GM12878 (cell line): ENCODE data around the gene CYTH3. TPM values are rescaled to one million over a fixed set of nuclear protein-coding genes. Genes with fewer than 3 reads are reported as not detected.

ENCODE experiments used
- ATAC-seq: fragments of 200-7000 bp; cut with Tn5 transposase; 3 replicates; pipeline ENCODE4 v1.9.1; 2020; ENCODE audit warnings: mild to moderate bottlenecking, moderate library complexity
- BruUV-seq: library from RNA; stranded (reverse); fragments of 400-500 nt; replicated peaks from 2 replicates; lab custom pipeline; 2021; lab: Mats Ljungman, UMichigan
- CTCF ChIA-PET: fragments of 300-600 bp; sonication (Branson Sonifier 250); formaldehyde crosslinking; extraction: SDS; loops from one replicate; lab custom pipeline; 2021; ENCODE audit warnings: inconsistent platforms; lab: Yijun Ruan, JAX
- POLR2A ChIA-PET: fragments of 350-600 bp; formaldehyde crosslinking; extraction: SDS; loops from one replicate; lab custom pipeline; 2021; ENCODE audit warnings: inconsistent platforms; lab: Charles Lee
- RAD21 ChIA-PET: fragments of 300-600 bp; sonication (Branson Sonifier 250); formaldehyde crosslinking; loops from one replicate; lab custom pipeline; 2023; ENCODE audit warnings: antibody characterized with exemption; ENCODE audit not compliant: unreplicated experiment; lab: Charles Lee
- SMC1A ChIA-PET: fragments of 300-600 bp; sonication (Branson Sonifier 250); formaldehyde crosslinking; loops from one replicate; lab custom pipeline; 2023; ENCODE audit not compliant: unreplicated experiment, uncharacterized antibody; lab: Charles Lee
- DNase-seq: peaks from one replicate; pipeline ENCODE4 v3.0.0-alpha.2; 2011; ENCODE audit warnings: low read depth, low spot score
- FAIRE-seq: peaks from 3 replicates; lab custom pipeline; 2011; peaks lifted over from hg19 to GRCh38; lab: Jason Lieb, UNC
- H2AFZ ChIP-seq: 2 replicates; pipeline ENCODE4 v1.6.0; 2011; ENCODE audit warnings: low read depth, low read length, control low read depth; ENCODE audit not compliant: control insufficient read depth
- H3K27ac ChIP-seq: 2 replicates; pipeline ENCODE4 v1.5.1; 2011; ENCODE audit warnings: control low read depth; ENCODE audit not compliant: control insufficient read depth, insufficient read depth
- H3K27me3 ChIP-seq, 2 experiments: replicated peaks in 1 of 2; 2 replicates each; pipeline versions ENCODE4 v1.6.0 to v1.6.1; 2011; ENCODE audit warnings: low read length in 1 of 2; ENCODE audit not compliant: control insufficient read depth in 2 of 2, insufficient read depth in 2 of 2
- H3K36me3 ChIP-seq, 2 experiments: 2 replicates each; pipeline ENCODE4 v1.5.1; 2011; ENCODE audit warnings: low read length in 1 of 2; ENCODE audit not compliant: control insufficient read depth in 2 of 2, insufficient read depth in 2 of 2
- H3K4me1 ChIP-seq: 2 replicates; pipeline ENCODE4 v1.6.1; 2011; ENCODE audit warnings: mild to moderate bottlenecking, low read length, moderate library complexity, mixed read lengths; ENCODE audit not compliant: control insufficient read depth, insufficient read depth
- H3K4me2 ChIP-seq: 2 replicates; pipeline ENCODE4 v1.6.0; 2011; ENCODE audit warnings: control low read depth; ENCODE audit not compliant: control insufficient read depth, insufficient read depth
- H3K4me3 ChIP-seq: fragments of 200-600 bp; sonication (generic); 2 replicates; pipeline ENCODE4 v1.5.1; 2016
- H3K79me2 ChIP-seq: 2 replicates; pipeline ENCODE4 v1.6.0; 2011; ENCODE audit warnings: low read length; ENCODE audit not compliant: control insufficient read depth, insufficient read depth
- H3K9ac ChIP-seq: 2 replicates; pipeline ENCODE4 v1.8.0; 2011; ENCODE audit warnings: low read length, control low read depth, mixed read lengths; ENCODE audit not compliant: control insufficient read depth, insufficient read depth
- H3K9me3 ChIP-seq: replicated peaks from 3 replicates; pipeline ENCODE4 v1.5.1; 2011; ENCODE audit warnings: mild to moderate bottlenecking, low read length; ENCODE audit not compliant: control insufficient read depth, insufficient read depth
- H4K20me1 ChIP-seq: 2 replicates; pipeline ENCODE4 v1.6.0; 2011; ENCODE audit not compliant: control insufficient read depth, insufficient read depth
- EGR1 ChIP-seq, 2 experiments: IDR thresholded peaks; 1 replicate in 1 of 2; 2 replicates in 1 of 2; pipeline ENCODE4 v1.6.1; 2011 to 2012; ENCODE audit warnings: low read depth in 2 of 2, low read length in 2 of 2, borderline replicate concordance in 1 of 2, mild to moderate bottlenecking in 1 of 2, moderate library complexity in 1 of 2
- HDGF ChIP-seq: fragments of 450-650 bp; IDR thresholded peaks from 2 replicates; pipeline ENCODE4 v1.6.1; 2016; ENCODE audit warnings: antibody characterized with exemption
- MTA3 ChIP-seq: IDR thresholded peaks from 2 replicates; pipeline ENCODE4 v1.6.1; 2012; ENCODE audit warnings: low read length, inconsistent platforms, borderline replicate concordance
- SIX5 ChIP-seq: IDR thresholded peaks from 2 replicates; pipeline ENCODE4 v1.6.1; 2011; ENCODE audit warnings: mild to moderate bottlenecking, low read depth, low read length, moderate library complexity; ENCODE audit not compliant: severe bottlenecking
- TAF1 ChIP-seq: IDR thresholded peaks from 2 replicates; pipeline ENCODE4 v1.6.1; 2011; ENCODE audit warnings: mild to moderate bottlenecking, low read depth, low read length, borderline replicate concordance
- ZZZ3 ChIP-seq: IDR thresholded peaks from 2 replicates; pipeline ENCODE4 v1.6.1; 2011; ENCODE audit warnings: low read depth; ENCODE audit not compliant: control insufficient read depth, insufficient read length
- WGBS: methylation state at CpG from one replicate; pipeline ENCODE4 v1.1.6; 2016; ENCODE audit warnings: low lambda C conversion rate; ENCODE audit not compliant: insufficient replicate concordance, insufficient coverage; ENCODE audit errors: missing lambda C conversion rate; 5-methylcytosine and 5-hydroxymethylcytosine counted together
- in situ Hi-C: fragments of 300-500 bp; cut with MboI; formaldehyde crosslinking; loops from 9 replicates; pipeline ENCODE4 v1.14.3; 2018; ENCODE audit warnings: mixed read lengths
- intact Hi-C: fragments of 100-400 bp; cut with micrococcal nuclease; formaldehyde crosslinking; loops from one replicate; pipeline ENCODE4 v1.14.2; 2022; ENCODE audit not compliant: unreplicated experiment
- polyA plus RNA-seq, 11 experiments: library from polyadenylated mRNA; depleted of rRNA in 4 of 11; unstranded in 6 of 11; stranded (reverse) in 5 of 11; fragments of >200 nt; fragmentation: Nextera tagmentation in 4 of 11; fragmentation: Illumina TruSeq in 1 of 11; extraction: Ambion mirVana in 4 of 11; extraction: Trizol in 1 of 11; gene quantifications; 1 replicate in 1 of 11; 2 replicates in 10 of 11; pipeline versions ENCODE4 v1.2.1 to v1.2.3, GENCODE V29; 2011 to 2016; ENCODE audit warnings: inconsistent platforms in 2 of 11, missing spikeins in 2 of 11, low read depth in 1 of 11
- total RNA-seq, 4 experiments: library from RNA; depleted of rRNA in 3 of 4; stranded (reverse); fragments of >200 nt in 3 of 4; fragmentation: Illumina TruSeq in 1 of 4; extraction: Trizol in 1 of 4; gene quantifications; 2 replicates each; pipeline versions ENCODE4 v1.2.1 to v1.2.3, GENCODE V29; 2013 to 2021
- TF ChIP-seq, protein P1 (sequence below): fragments of 450-650 bp; conservative IDR thresholded peaks from 2 replicates; pipeline ENCODE4 v1.6.1; 2017; ENCODE audit warnings: mild to moderate bottlenecking, moderate library complexity
- TF ChIP-seq, protein P2 (sequence below): IDR thresholded peaks from 2 replicates; pipeline ENCODE4 v1.6.1; 2011; ENCODE audit warnings: low read depth, mild to moderate bottlenecking, low read length, moderate library complexity, borderline replicate concordance; ENCODE audit errors: extremely low read depth
- TF ChIP-seq, protein P3 (sequence below): fragments of 450-650 bp; IDR thresholded peaks from 2 replicates; pipeline ENCODE4 v1.6.1; 2017; ENCODE audit warnings: mild to moderate bottlenecking

The CYTH3 gene
- total and polyA plus RNA-seq, 10 of the 15 experiments (the other 5 are each of a cell fraction or from before 2014, with no cell fraction given): 0.45 to 28.2 (median 15.7) TPM

DNA sequence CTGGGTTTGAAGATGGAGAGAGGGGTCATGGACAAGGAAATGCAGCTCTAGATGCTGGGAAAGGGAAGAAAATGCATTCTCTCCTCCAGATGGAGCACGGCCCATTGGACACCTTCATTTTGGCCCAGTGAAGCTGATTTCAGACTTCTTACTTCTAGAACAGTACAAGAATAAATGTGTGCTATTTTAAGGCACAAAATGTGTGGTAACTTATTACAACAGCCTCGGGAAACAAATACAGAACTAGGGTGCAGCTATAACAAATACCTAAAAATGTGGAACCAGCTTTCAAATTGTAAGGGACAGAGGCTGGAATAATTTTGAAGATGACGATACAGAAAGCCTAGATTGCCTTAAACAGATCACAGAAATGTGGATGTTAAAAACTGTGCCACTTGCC lies 54.1 kb downstream of the CYTH3 start:
- TF ChIP-seq, protein P1, sequence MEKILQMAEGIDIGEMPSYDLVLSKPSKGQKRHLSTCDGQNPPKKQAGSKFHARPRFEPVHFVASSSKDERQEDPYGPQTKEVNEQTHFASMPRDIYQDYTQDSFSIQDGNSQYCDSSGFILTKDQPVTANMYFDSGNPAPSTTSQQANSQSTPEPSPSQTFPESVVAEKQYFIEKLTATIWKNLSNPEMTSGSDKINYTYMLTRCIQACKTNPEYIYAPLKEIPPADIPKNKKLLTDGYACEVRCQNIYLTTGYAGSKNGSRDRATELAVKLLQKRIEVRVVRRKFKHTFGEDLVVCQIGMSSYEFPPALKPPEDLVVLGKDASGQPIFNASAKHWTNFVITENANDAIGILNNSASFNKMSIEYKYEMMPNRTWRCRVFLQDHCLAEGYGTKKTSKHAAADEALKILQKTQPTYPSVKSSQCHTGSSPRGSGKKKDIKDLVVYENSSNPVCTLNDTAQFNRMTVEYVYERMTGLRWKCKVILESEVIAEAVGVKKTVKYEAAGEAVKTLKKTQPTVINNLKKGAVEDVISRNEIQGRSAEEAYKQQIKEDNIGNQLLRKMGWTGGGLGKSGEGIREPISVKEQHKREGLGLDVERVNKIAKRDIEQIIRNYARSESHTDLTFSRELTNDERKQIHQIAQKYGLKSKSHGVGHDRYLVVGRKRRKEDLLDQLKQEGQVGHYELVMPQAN: no peak
- no peak for TF ChIP-seq HDGF
- TF ChIP-seq, protein P2, sequence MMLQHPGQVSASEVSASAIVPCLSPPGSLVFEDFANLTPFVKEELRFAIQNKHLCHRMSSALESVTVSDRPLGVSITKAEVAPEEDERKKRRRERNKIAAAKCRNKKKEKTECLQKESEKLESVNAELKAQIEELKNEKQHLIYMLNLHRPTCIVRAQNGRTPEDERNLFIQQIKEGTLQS: no peak
- no peak for TF ChIP-seq TAF1
- TF ChIP-seq EGR1 (IDR thresholded peaks at IDR 0.05; ENCODE audit: borderline replicate concordance in 1 of 2, low read depth in 2 of 2, low read length in 2 of 2): no peak
- no peak for TF ChIP-seq ZZZ3
- TF ChIP-seq, protein P3, sequence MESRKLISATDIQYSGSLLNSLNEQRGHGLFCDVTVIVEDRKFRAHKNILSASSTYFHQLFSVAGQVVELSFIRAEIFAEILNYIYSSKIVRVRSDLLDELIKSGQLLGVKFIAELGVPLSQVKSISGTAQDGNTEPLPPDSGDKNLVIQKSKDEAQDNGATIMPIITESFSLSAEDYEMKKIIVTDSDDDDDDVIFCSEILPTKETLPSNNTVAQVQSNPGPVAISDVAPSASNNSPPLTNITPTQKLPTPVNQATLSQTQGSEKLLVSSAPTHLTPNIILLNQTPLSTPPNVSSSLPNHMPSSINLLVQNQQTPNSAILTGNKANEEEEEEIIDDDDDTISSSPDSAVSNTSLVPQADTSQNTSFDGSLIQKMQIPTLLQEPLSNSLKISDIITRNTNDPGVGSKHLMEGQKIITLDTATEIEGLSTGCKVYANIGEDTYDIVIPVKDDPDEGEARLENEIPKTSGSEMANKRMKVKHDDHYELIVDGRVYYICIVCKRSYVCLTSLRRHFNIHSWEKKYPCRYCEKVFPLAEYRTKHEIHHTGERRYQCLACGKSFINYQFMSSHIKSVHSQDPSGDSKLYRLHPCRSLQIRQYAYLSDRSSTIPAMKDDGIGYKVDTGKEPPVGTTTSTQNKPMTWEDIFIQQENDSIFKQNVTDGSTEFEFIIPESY: no peak
- TF ChIP-seq SIX5: no peak
- TF ChIP-seq MTA3: no peak
- Histone ChIP-seq H3K9ac (no peak overlapping the region), H3K27me3 (no peaks in the 10 kb centered on the region), H3K4me2 (no peak overlapping the region), H3K4me3 (no peak overlapping the region), H3K79me2 (peaks cover 11% of the 10 kb centered on the region), H4K20me1 (no peaks in the 10 kb centered on the region), H3K9me3 (no peaks in the 10 kb centered on the region; the same call in 2 of the 3 replicates), H3K4me1 (peaks cover 5% of the 10 kb centered on the region; the same call in 1 of the 2 replicates), H2AFZ (no peak overlapping the region), H3K27ac (no peak overlapping the region), H3K36me3 (no peaks in the 10 kb centered on the region; a peak in 1 of 4 replicates)
- no peak for DNase-seq
- intact Hi-C loops: no loop called here
- ATAC-seq: no peak
- no TSS peak for BruUV-seq
- ChIA-PET POLR2A (no interaction called here), RAD21 (interaction anchor here (0.7 kb wide), 1 partner anchor 58 kb away, joined by 3 read pairs; no protein-coding TSS in a partner anchor), CTCF (interaction anchor here (0.7 to 1.2 kb wide), 2 partner anchors 31 to 51 kb away, joined by 3 read pairs; no protein-coding TSS in a partner anchor), SMC1A (interaction anchor here (1.5 to 2.6 kb wide), 3 partner anchors 9 to 21 kb away, joined by 4 to 8 read pairs (median 7); no protein-coding TSS in a partner anchor)
- no peak for FAIRE-seq
- in situ Hi-C loops: no loop called here
- 31% methylated on average over 3 of the region's 3 CpGs for WGBS
